ENCODE measurements around the gene LRP1B.

DNA sequence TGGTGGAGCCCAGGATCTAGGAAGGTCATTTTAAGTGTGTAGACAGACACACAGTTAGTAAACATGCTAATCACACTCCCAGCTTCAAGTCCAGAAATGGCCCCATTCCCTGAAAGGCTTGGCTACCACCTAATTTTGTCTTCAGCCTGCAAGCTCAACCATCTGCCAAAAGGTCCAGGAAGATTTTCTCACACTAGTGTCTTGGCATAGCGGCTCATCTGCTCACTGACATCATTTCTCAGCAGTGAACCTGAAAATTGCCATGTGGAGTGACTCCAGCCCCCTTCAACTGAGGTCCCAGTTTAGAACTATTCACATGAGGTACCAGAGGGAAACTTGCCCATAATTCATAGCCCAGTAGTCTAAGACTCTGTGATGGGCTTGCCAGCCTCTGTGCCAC lies 748.9 kb downstream of the LRP1B start:
- TF ChIP-seq, protein P1, sequence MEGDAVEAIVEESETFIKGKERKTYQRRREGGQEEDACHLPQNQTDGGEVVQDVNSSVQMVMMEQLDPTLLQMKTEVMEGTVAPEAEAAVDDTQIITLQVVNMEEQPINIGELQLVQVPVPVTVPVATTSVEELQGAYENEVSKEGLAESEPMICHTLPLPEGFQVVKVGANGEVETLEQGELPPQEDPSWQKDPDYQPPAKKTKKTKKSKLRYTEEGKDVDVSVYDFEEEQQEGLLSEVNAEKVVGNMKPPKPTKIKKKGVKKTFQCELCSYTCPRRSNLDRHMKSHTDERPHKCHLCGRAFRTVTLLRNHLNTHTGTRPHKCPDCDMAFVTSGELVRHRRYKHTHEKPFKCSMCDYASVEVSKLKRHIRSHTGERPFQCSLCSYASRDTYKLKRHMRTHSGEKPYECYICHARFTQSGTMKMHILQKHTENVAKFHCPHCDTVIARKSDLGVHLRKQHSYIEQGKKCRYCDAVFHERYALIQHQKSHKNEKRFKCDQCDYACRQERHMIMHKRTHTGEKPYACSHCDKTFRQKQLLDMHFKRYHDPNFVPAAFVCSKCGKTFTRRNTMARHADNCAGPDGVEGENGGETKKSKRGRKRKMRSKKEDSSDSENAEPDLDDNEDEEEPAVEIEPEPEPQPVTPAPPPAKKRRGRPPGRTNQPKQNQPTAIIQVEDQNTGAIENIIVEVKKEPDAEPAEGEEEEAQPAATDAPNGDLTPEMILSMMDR (IDR thresholded peaks at IDR 0.05): no peak
- TF ChIP-seq, protein P2, sequence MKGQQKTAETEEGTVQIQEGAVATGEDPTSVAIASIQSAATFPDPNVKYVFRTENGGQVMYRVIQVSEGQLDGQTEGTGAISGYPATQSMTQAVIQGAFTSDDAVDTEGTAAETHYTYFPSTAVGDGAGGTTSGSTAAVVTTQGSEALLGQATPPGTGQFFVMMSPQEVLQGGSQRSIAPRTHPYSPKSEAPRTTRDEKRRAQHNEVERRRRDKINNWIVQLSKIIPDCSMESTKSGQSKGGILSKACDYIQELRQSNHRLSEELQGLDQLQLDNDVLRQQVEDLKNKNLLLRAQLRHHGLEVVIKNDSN (CRISPR knock-in tag; IDR thresholded peaks at IDR 0.05): no peak
- TF ChIP-seq, protein P3, sequence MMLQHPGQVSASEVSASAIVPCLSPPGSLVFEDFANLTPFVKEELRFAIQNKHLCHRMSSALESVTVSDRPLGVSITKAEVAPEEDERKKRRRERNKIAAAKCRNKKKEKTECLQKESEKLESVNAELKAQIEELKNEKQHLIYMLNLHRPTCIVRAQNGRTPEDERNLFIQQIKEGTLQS (CRISPR knock-in tag; conservative IDR thresholded peaks at IDR 0.05): no peak
- TF ChIP-seq, protein P4, sequence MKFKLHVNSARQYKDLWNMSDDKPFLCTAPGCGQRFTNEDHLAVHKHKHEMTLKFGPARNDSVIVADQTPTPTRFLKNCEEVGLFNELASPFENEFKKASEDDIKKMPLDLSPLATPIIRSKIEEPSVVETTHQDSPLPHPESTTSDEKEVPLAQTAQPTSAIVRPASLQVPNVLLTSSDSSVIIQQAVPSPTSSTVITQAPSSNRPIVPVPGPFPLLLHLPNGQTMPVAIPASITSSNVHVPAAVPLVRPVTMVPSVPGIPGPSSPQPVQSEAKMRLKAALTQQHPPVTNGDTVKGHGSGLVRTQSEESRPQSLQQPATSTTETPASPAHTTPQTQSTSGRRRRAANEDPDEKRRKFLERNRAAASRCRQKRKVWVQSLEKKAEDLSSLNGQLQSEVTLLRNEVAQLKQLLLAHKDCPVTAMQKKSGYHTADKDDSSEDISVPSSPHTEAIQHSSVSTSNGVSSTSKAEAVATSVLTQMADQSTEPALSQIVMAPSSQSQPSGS (CRISPR knock-in tag; IDR thresholded peaks at IDR 0.05; ENCODE audit: borderline replicate concordance, low read depth): no peak
- TF ChIP-seq, protein P5, sequence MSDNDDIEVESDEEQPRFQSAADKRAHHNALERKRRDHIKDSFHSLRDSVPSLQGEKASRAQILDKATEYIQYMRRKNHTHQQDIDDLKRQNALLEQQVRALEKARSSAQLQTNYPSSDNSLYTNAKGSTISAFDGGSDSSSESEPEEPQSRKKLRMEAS (CRISPR knock-in tag; IDR thresholded peaks at IDR 0.05): no peak
- TF ChIP-seq, protein P6, sequence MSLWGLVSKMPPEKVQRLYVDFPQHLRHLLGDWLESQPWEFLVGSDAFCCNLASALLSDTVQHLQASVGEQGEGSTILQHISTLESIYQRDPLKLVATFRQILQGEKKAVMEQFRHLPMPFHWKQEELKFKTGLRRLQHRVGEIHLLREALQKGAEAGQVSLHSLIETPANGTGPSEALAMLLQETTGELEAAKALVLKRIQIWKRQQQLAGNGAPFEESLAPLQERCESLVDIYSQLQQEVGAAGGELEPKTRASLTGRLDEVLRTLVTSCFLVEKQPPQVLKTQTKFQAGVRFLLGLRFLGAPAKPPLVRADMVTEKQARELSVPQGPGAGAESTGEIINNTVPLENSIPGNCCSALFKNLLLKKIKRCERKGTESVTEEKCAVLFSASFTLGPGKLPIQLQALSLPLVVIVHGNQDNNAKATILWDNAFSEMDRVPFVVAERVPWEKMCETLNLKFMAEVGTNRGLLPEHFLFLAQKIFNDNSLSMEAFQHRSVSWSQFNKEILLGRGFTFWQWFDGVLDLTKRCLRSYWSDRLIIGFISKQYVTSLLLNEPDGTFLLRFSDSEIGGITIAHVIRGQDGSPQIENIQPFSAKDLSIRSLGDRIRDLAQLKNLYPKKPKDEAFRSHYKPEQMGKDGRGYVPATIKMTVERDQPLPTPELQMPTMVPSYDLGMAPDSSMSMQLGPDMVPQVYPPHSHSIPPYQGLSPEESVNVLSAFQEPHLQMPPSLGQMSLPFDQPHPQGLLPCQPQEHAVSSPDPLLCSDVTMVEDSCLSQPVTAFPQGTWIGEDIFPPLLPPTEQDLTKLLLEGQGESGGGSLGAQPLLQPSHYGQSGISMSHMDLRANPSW (CRISPR knock-in tag; conservative IDR thresholded peaks at IDR 0.05; ENCODE audit: low read depth): no peak
- TF ChIP-seq NR3C1 (CRISPR knock-in tag; conservative IDR thresholded peaks at IDR 0.05; ENCODE audit: low read depth) (no peak), ETV6 (CRISPR knock-in tag; IDR thresholded peaks at IDR 0.05) (no peak), NR2C2 (CRISPR knock-in tag; IDR thresholded peaks at IDR 0.05) (no peak), ZNF232 (CRISPR knock-in tag; IDR thresholded peaks at IDR 0.05) (no peak), SP1 (CRISPR knock-in tag; conservative IDR thresholded peaks at IDR 0.05) (no peak)
- TF ChIP-seq, protein P7, sequence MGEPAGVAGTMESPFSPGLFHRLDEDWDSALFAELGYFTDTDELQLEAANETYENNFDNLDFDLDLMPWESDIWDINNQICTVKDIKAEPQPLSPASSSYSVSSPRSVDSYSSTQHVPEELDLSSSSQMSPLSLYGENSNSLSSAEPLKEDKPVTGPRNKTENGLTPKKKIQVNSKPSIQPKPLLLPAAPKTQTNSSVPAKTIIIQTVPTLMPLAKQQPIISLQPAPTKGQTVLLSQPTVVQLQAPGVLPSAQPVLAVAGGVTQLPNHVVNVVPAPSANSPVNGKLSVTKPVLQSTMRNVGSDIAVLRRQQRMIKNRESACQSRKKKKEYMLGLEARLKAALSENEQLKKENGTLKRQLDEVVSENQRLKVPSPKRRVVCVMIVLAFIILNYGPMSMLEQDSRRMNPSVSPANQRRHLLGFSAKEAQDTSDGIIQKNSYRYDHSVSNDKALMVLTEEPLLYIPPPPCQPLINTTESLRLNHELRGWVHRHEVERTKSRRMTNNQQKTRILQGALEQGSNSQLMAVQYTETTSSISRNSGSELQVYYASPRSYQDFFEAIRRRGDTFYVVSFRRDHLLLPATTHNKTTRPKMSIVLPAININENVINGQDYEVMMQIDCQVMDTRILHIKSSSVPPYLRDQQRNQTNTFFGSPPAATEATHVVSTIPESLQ (CRISPR knock-in tag; IDR thresholded peaks at IDR 0.05): no peak
- TF ChIP-seq, protein P8, sequence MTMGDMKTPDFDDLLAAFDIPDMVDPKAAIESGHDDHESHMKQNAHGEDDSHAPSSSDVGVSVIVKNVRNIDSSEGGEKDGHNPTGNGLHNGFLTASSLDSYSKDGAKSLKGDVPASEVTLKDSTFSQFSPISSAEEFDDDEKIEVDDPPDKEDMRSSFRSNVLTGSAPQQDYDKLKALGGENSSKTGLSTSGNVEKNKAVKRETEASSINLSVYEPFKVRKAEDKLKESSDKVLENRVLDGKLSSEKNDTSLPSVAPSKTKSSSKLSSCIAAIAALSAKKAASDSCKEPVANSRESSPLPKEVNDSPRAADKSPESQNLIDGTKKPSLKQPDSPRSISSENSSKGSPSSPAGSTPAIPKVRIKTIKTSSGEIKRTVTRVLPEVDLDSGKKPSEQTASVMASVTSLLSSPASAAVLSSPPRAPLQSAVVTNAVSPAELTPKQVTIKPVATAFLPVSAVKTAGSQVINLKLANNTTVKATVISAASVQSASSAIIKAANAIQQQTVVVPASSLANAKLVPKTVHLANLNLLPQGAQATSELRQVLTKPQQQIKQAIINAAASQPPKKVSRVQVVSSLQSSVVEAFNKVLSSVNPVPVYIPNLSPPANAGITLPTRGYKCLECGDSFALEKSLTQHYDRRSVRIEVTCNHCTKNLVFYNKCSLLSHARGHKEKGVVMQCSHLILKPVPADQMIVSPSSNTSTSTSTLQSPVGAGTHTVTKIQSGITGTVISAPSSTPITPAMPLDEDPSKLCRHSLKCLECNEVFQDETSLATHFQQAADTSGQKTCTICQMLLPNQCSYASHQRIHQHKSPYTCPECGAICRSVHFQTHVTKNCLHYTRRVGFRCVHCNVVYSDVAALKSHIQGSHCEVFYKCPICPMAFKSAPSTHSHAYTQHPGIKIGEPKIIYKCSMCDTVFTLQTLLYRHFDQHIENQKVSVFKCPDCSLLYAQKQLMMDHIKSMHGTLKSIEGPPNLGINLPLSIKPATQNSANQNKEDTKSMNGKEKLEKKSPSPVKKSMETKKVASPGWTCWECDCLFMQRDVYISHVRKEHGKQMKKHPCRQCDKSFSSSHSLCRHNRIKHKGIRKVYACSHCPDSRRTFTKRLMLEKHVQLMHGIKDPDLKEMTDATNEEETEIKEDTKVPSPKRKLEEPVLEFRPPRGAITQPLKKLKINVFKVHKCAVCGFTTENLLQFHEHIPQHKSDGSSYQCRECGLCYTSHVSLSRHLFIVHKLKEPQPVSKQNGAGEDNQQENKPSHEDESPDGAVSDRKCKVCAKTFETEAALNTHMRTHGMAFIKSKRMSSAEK (CRISPR knock-in tag; IDR thresholded peaks at IDR 0.05; ENCODE audit: borderline replicate concordance): no peak

All from WTC11 (cell line).